Kidney epithelial cell (primary cell): Measurements from ENCODE around the gene ST14. TPM values are rescaled to one million over a fixed set of nuclear protein-coding genes. Genes with fewer than 3 reads are reported as not detected.
A peak's percentile ranks its signal among the peaks of the same experiment; 100 is the strongest.

Source experiments
- DNase-seq: peaks from one replicate; pipeline ENCODE4 v3.0.0-alpha.2; 2010; ENCODE audit warnings: low read depth
- H3K27me3 ChIP-seq: 2 replicates; pipeline ENCODE4 v1.6.0; 2011; ENCODE audit warnings: low read length; ENCODE audit not compliant: control insufficient read depth, insufficient read depth
- H3K36me3 ChIP-seq: 2 replicates; pipeline ENCODE4 v1.5.1; 2011; ENCODE audit warnings: low read length; ENCODE audit not compliant: control insufficient read depth, insufficient read depth
- H3K4me3 ChIP-seq: 2 replicates; pipeline ENCODE4 v1.5.1; 2011; ENCODE audit warnings: low read depth, mild to moderate bottlenecking, control low read depth, low read length
- CTCF ChIP-seq: IDR thresholded peaks from 2 replicates; pipeline ENCODE4 v1.5.1; 2011; ENCODE audit warnings: mild to moderate bottlenecking, moderate library complexity, low read length, control low read depth, inconsistent platforms; ENCODE audit not compliant: insufficient read depth, poor library complexity, severe bottlenecking
- total RNA-seq: library from RNA; depleted of rRNA; stranded (reverse); fragments of >200 nt; gene quantifications from 2 replicates; pipeline ENCODE4 v1.2.3, GENCODE V29; 2015

The ST14 gene
- total RNA-seq, 1 donor from 2014 or later, result 93.0 TPM

DNA sequence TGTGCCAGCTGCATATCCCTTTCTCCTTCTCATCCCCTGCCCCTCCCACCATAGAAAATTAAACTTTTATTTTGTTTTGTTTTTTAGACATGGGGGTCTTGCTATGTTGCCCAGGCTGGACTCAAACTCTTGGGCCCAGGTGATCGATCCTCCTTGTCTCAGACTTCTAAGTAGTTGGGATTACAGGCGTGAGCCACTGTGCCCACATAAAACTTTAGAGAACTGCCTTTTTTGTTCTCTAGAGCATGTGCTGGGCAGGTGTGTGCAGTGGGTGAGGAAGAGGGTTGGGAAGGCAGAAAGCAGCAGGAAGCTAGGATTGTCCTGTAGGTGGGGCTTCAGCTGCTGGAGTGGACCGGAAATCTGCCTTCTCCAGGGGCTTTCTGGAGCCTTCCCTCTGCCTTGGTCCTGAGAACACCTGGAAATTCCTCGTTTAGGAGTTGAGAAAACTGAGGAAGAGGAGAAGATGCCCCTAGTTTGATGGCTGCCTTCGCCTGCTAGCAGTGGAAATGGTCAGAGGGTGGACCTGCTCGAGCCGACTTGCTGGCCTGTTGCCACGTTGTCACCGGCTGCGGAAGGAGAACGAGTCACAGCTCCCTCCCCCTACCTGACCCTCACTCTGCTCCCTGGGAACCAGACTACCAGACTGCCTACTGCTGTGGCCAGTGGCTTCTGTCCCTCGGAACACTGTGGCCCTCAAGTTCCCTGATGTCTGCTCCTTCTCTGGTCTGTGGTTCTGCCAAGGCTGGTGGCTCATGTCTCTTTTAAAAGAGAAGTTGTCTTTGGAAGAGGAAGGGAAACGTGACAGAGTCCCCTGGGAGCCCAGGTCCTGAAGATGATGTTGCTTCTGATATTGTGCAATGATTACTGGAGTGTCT lies 4.0 kb downstream of the ST14 start:
- H3K4me3 ChIP-seq, result no peak overlapping the region
- peak; percentile 15 for TF ChIP-seq CTCF
- H3K27me3 ChIP-seq, result peaks cover 31% of the 10 kb centered on the region
- no peaks in the 10 kb centered on the region for H3K36me3 ChIP-seq
- DNase-seq, result no peak

GRCh38 chr11:130164221-130164570 lies 4.6 kb downstream of the ST14 start:
- no peak for TF ChIP-seq CTCF
- no peak overlapping the region for H3K4me3 ChIP-seq
- H3K27me3 ChIP-seq, result peaks cover 26% of the 10 kb centered on the region
- DNase-seq, result no peak
- H3K36me3 ChIP-seq, result no peaks in the 10 kb centered on the region

- H3K36me3 ChIP-seq, result no peaks in the 10 kb centered on the region
- peaks cover 10% of the 10 kb centered on the region for H3K27me3 ChIP-seq
- no peak overlapping the region for H3K4me3 ChIP-seq
- no peak for DNase-seq
- TF ChIP-seq CTCF, result no peak
These were observed 6.2 kb downstream of the ST14 start for GRCh38 chr11:130165601-130166456.

- Histone ChIP-seq H3K27me3 (peaks cover 4% of the 10 kb centered on the region), H3K36me3 (no peaks in the 10 kb centered on the region), H3K4me3 (no peak overlapping the region)
- DNase-seq, result peak; percentile 99
- TF ChIP-seq CTCF, result no peak
These were observed 6.8 kb downstream of the ST14 start for GRCh38 chr11:130166457-130166784.

DNA sequence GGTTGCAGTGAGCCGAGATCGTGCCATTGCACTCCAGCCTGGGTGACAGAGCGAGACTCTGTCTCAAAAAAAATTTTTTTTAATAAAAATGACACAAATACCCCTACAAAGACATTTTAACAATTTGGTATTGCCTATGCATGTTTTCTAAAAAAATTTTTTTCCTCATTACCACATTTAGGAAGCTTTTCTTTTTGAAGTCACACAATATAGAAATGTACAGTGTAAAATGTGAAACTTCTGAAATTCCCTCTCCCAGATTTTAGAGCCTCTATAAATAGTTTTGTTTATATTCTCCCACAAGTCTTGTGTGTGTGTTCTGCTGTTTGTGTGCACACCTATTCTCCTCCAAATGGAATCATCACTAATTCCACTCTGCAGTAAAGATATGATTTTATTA lies 7.6 kb downstream of the ST14 start:
- Histone ChIP-seq H3K36me3 (no peaks in the 10 kb centered on the region), H3K27me3 (no peaks in the 10 kb centered on the region), H3K4me3 (no peak overlapping the region)
- no peak for DNase-seq
- TF ChIP-seq CTCF, result no peak
